Bone marrow (tissue), 2 donors: Measurements from ENCODE around the gene SNX15.
A peak's percentile ranks its signal among the peaks of the same experiment; 100 is the strongest.

Source experiments
- DNase-seq, 2 donors: peaks; one replicate each; lab custom pipeline; 2025; lab: John Stamatoyannopoulos, UW

The SNX15 gene

GRCh38 chr11:65056999-65057398 lies 29.8 kb downstream of the SNX15 start:
- no peak for DNase-seq

- DNase-seq, result no peak
Observed at GRCh38 chr11:65057526-65057925, 30.3 kb downstream of the SNX15 start.

GRCh38 chr11:65058012-65058411 lies 30.8 kb downstream of the SNX15 start:
- no peak for DNase-seq

- DNase-seq, result no peak
Observed at GRCh38 chr11:65058419-65059054, 31.3 kb downstream of the SNX15 start, which contains the start of gene NAALADL1. NAALADL1 (minus strand) TSS chr11:65058553; CDS start chr11:65058521, 32 bp downstream.

- no peak for DNase-seq
Observed at GRCh38 chr11:65059523-65059922, 32.3 kb downstream of the SNX15 start.

GRCh38 chr11:65059959-65060824 lies 33.0 kb downstream of the SNX15 start:
- no peak for DNase-seq

GRCh38 chr11:65060913-65061408 lies 33.7 kb downstream of the SNX15 start:
- DNase-seq, result no peak

- DNase-seq, result no peak
Observed at GRCh38 chr11:65063532-65063931, 36.3 kb downstream of the SNX15 start.

- no peak for DNase-seq
Observed at GRCh38 chr11:65064847-65065240, 37.6 kb downstream of the SNX15 start.

- DNase-seq, result no peak
Observed at GRCh38 chr11:65065851-65066250, 38.6 kb downstream of the SNX15 start.

- DNase-seq, result no peak
Observed at GRCh38 chr11:65066315-65066714, 39.1 kb downstream of the SNX15 start.

- no peak for DNase-seq
Observed at GRCh38 chr11:65066805-65067291, 39.6 kb downstream of the SNX15 start.

GRCh38 chr11:65067446-65067845 lies 40.2 kb downstream of the SNX15 start:
- DNase-seq, result no peak

- peak in 1 of 2 donors; percentile 5 for DNase-seq
Observed at GRCh38 chr11:65069217-65069616, 42.0 kb downstream of the SNX15 start.

GRCh38 chr11:65071907-65072630 lies 44.8 kb downstream of the SNX15 start:
- DNase-seq, result no peak

GRCh38 chr11:65072631-65072966 lies 45.4 kb downstream of the SNX15 start:
- no peak for DNase-seq

GRCh38 chr11:65077451-65077850 lies 50.2 kb downstream of the SNX15 start:
- DNase-seq, result no peak

GRCh38 chr11:65078151-65078550 lies 50.9 kb downstream of the SNX15 start:
- peak in 1 of 2 donors; percentile 24 for DNase-seq

GRCh38 chr11:65078786-65079342 lies 51.6 kb downstream of the SNX15 start:
- no peak for DNase-seq

- DNase-seq, result no peak
Observed at GRCh38 chr11:65083134-65083833, 56.0 kb downstream of the SNX15 start.

- peak; percentile 91 to 97 for DNase-seq
Observed at GRCh38 chr11:65083834-65084597, 56.8 kb downstream of the SNX15 start, which contains the start of the genes CDCA5 and ZFPL1. CDCA5 (minus strand) TSS chr11:65084040; CDS start chr11:65083978, 62 bp downstream. ZFPL1 (plus strand) TSS chr11:65084222; CDS start chr11:65084699, 477 bp downstream.
